LNCAP (cell line): Measurements from ENCODE around the gene MGST3.

Experiments used
- TF ChIP-seq, protein P1 (sequence below): fragments of 450-650 bp; IDR thresholded peaks from 2 replicates; pipeline ENCODE4 v1.5.1; 2017; ENCODE audit warnings: mild to moderate bottlenecking

The MGST3 gene

DNA sequence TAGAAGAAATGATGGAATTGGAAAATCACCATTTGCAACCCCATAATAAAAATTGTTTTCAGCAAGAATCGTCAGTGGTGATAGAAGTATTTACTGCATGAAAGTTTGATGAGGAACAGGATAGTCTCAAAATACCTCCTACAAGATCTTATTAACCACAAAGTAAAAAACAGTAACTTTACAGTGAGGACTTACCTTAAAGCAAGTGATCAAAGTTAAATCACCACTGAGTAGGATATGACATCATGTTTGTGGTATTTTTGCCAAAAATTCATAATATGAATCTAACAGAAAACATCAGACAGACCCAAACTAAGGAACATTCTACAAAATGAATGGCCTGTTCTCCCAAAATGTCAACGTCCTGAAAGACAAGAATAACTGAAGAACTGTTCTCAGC lies 47.5 kb downstream of the MGST3 start:
- TF ChIP-seq, protein P1, sequence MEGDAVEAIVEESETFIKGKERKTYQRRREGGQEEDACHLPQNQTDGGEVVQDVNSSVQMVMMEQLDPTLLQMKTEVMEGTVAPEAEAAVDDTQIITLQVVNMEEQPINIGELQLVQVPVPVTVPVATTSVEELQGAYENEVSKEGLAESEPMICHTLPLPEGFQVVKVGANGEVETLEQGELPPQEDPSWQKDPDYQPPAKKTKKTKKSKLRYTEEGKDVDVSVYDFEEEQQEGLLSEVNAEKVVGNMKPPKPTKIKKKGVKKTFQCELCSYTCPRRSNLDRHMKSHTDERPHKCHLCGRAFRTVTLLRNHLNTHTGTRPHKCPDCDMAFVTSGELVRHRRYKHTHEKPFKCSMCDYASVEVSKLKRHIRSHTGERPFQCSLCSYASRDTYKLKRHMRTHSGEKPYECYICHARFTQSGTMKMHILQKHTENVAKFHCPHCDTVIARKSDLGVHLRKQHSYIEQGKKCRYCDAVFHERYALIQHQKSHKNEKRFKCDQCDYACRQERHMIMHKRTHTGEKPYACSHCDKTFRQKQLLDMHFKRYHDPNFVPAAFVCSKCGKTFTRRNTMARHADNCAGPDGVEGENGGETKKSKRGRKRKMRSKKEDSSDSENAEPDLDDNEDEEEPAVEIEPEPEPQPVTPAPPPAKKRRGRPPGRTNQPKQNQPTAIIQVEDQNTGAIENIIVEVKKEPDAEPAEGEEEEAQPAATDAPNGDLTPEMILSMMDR: no peak

DNA sequence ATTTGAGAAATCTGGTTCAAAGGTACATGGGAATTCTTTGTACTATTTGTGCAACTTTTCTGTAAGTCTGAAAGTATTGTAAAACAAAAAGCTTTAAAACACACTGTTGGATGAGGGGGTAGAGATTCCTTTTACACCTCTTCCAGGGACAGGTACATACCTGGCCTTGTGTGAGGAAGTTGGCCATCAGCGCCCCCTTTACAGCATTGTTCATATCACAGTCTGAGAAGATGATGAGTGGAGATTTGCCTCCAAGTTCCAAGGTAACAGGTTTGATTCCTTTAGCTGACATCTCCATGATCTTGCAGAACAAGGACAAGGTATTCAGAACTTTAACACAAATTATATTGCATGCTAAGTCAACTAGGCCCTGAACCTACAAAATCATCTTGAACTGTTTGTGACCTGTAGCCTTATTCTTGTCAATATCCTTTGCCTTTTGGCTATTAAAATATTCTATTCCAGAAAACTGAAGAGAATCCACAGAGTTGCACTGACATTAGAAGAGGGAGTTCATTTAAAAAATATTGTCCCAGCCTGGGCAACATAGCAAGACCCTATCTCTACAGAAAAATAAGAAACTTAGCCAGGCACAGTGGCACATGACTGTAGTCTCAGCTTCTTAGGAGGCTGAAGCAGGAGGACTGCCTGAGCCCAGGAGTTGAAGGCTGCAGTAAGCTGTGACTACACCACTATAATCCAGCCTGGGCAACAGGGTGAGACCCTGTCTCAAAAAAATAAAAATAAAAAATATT lies 48.4 kb downstream of the MGST3 start:
- TF ChIP-seq, protein P1: no peak

DNA sequence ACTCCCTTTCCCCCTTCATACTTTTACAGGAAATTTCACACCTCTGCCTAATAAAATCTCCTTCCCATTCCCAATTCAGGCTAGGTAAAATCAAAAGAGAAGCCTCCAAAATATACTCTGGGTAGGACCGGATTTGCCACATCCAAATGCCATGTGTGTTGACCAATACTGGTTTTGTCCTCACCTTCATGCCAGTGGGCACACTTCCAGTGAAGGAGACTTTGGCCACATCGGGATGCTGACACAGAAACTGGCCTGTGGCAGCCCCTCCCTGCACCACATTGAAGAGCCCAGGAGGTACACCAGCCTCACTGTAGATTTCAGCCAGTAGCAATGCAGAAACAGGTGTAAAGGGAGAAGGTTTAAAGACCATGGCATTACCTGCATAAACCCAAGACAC lies 49.3 kb downstream of the MGST3 start:
- TF ChIP-seq, protein P1: no peak

DNA sequence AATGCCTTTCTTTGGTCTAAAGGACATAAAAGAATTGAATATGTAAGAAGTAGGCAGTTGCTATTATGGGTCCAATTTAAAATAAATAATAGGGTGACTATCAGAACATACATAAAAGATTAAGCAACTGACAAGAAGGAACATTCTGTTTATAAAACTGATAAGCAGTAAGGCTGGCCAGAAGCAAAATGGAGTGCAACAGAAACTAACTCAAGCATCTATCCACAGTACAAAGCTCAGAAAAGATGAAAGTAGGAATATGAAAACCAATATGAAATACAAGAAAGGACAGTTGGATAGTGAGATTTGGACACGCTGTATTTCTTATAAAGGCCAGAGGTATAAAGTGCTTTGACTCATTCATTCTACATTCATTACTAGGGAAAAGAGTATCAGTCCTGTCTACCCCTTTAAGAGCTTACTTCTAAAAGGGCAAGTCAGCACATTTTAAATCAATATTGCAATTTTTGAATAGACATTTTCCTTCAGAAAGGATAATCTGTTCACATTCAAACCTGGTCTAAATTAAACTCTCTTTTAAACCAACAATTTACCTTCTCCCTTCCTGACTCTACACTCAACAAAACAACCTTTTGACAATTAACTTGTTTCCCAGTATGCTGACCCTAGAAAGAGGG lies 52.9 kb downstream of the MGST3 start:
- TF ChIP-seq, protein P1: no peak

DNA sequence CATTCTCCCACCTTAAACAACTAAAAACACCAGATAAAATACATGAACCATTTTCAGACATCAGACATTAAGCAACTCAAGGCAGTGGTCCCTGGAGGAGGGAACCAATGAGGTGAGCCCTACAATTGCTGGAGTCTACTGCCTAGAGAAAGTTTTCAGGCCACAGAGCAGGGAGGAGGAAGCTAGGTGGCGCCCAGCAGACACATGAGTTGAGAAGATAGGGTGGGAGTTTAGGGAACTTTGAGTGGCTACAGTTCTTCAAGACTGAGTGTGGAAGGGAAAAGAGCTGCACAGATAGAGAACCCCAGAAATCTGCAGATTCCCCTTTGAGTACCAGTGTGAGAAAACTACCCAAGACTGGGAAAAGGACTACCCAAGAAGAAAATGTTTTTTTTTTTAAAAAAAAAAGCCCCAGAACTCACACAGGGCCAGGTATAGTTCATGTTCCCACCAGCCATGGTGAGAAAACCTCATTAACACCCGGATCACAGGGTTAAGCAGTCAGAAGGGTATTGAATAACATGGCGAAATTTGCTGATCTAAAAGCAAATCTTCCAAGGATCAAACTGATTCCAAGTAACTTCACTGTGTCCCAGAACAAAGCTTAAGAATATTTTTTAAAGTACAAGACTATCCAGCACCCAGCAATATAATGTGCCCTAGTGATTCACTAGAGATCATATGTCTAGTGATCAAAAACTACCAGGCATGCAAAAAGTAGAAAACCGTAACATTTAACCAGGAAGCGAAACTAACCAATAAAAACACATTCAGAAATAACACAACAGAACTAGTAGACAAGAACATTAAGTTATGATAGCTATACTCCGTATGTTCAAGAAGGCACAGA lies 55.3 kb downstream of the MGST3 start:
- TF ChIP-seq, protein P1: no peak

DNA sequence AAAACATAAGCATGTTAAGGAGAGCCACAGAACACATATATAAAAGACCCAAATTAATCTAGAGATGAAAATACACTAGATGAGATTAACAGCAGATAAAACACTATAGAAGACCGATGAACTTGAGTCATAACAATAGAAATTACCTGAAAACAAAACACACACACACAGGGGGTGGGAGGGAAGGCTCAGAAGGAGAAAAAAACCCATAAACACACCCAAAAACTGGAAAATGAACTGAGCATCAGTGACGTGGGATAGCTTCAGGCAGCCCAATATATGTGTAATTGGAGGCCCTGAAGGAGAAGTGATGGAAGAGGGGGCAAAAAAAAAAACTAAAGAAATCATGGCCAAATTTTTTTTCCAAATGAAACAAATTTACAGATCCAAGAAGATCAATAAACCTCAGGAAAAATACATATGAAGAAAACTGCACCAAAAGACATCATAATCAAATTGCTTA lies 56.0 kb downstream of the MGST3 start:
- TF ChIP-seq, protein P1: no peak

DNA sequence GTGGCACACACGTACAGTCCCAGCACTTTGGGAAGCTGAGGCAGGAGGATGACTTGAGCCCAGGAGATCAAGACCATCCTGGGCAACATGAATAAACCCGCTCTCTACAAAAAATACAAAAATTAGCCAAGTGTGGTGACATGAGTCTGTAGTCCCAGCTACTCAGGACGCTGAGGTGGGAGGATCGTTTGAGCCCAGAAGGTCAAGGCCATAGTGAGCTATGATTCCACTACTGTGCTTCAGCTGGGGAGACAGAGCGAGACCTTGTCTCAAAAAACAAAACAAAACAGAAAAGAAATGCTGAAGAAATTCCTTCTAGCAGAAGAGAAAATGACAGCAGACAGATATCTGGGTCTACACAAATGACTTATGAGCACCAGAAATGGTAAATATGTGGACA lies 57.0 kb downstream of the MGST3 start:
- TF ChIP-seq, protein P1: no peak
